NCI-H128 (cell line): Measurements from ENCODE around the gene MSI1.

Experiments used
- DNase-seq: peaks from one replicate; lab custom pipeline; 2025; ENCODE audit not compliant: unreplicated experiment; lab: John Stamatoyannopoulos, UW

The MSI1 gene

GRCh38 chr12:120368789-120369602, at the start of gene MSI1:
Gene MSI1, minus strand, starts transcription at chr12:120369164. Its CDS starts 73 bp downstream, at chr12:120369091.
- no peak for DNase-seq

- no peak for DNase-seq
Measured at GRCh38 chr12:120417917-120418580, 49.1 kb upstream of the MSI1 start.

- no peak for DNase-seq
Measured at GRCh38 chr12:120416490-120417216, 47.7 kb upstream of the MSI1 start.

GRCh38 chr12:120413901-120414695, 45.1 kb upstream of the MSI1 start:
- no peak for DNase-seq

- DNase-seq, result no peak
Measured at GRCh38 chr12:120412421-120412820, 43.5 kb upstream of the MSI1 start.

GRCh38 chr12:120408771-120409170, 39.8 kb upstream of the MSI1 start:
- no peak for DNase-seq

GRCh38 chr12:120406553-120406952, 37.6 kb upstream of the MSI1 start:
- DNase-seq, result no peak

GRCh38 chr12:120406069-120406468, 37.1 kb upstream of the MSI1 start:
- DNase-seq, result no peak

GRCh38 chr12:120404271-120404670, 35.3 kb upstream of the MSI1 start:
- no peak for DNase-seq

- DNase-seq, result no peak
Measured at GRCh38 chr12:120403869-120404268, 34.9 kb upstream of the MSI1 start.

GRCh38 chr12:120402217-120402616, 33.3 kb upstream of the MSI1 start:
- no peak for DNase-seq

- no peak for DNase-seq
Measured at GRCh38 chr12:120399531-120399930, 30.6 kb upstream of the MSI1 start.

GRCh38 chr12:120397824-120398540, 29.0 kb upstream of the MSI1 start:
- DNase-seq, result no peak

- DNase-seq, result peak; percentile 22
Measured at GRCh38 chr12:120394483-120395367, 25.8 kb upstream of the MSI1 start.

GRCh38 chr12:120390540-120391120, 21.7 kb upstream of the MSI1 start:
- DNase-seq, result no peak

GRCh38 chr12:120388691-120389481, 19.9 kb upstream of the MSI1 start:
- peak; percentile 68 for DNase-seq

- DNase-seq, result no peak
Measured at GRCh38 chr12:120381752-120382419, 12.9 kb upstream of the MSI1 start.

- DNase-seq, result no peak
Measured at GRCh38 chr12:120378036-120378435, 9.1 kb upstream of the MSI1 start.
